ENCODE results near the gene ISG20L2.
A peak's percentile ranks its signal among the peaks of the same experiment; 100 is the strongest.

ISG20L2 gene

DNA sequence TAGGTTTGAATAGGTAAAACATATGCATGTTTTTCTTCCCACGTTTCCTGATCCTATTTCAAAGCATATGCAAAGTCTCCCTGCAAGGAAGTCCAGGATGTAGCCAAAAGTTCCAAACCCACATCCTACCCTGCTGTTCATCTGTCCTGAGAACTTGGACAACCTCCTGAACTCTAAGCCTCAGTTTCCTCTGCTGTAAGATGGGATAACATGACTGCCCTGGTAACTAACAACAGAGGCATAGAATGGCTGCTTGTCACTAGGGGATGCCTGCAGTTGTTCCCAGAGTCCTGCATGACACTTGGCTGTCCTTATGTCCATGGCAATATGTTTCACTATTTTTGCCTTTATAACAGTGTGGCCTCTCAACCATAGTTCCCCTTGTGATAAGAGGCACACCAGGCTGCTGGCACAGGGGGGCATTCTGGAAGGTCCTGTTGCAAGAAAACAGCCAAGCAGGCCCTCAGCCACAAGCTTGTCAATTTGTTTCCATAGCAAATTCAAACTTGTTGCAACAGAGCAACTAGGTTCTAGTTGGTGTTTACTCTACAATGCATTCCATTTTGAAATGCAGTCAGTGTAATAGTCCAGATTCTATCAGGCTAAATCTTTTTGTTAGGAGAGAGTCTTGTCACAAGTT is 24.4 kb upstream of the ISG20L2 start:
- no peak for DNase-seq

DNA sequence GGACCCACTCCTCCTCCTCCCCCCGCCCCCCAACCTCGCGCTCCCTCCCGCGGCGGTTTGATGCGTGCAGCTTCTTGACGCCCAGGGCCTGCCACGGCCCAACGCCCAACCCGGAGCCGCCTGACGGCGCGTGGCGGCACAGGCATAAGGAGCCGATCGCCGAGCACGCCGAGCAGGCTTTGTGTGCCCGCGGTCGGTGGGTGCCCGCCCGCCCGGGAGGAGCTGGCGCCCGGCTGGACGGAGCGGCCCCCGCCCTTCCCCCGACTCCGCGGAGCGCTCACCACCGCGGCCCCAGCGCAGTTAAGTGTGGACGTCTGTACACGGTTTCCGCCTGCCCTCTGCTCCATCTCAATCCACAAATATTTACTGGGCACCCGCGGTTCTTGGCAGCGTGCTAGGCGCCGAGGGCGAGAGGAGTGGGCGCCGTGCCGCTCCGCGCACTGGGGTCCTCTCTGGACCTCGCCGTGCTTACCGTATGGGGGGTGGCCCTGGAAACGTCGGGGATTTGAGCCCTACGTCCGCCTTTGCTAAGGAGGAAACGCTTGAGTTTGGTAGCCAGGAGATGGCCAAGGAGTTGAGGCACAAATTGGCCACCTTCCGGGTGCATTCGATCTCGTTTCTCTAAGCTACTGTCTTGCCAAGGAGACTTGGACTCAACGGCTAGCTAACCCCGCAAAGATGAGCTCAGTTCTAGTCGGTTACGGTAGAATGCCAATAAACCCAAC is 23.4 kb upstream of the ISG20L2 start:
- peak; percentile 98 for DNase-seq

DNA sequence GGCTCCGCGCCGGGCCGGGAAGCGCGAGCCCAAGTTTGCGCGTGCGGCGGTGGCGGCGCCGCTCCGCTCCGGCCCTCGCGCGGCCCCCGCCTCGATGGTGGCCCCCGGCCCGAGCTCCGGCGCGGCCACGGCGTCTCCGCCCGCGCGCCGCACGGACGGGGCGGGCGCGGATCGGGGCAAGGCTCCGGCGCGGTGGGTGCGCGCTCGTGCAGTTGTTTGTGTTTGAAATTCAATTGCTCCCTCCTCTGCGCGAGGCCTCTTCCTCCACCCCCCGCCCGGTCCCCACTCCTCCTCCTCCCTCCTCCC is 22.8 kb upstream of the ISG20L2 start, which contains the start of gene HDGF:
Gene HDGF, minus strand, starts transcription at position 225 of the 306 bp plus-strand sequence. CDS start 246 bp downstream, outside the sequence.
- no peak for DNase-seq

DNA sequence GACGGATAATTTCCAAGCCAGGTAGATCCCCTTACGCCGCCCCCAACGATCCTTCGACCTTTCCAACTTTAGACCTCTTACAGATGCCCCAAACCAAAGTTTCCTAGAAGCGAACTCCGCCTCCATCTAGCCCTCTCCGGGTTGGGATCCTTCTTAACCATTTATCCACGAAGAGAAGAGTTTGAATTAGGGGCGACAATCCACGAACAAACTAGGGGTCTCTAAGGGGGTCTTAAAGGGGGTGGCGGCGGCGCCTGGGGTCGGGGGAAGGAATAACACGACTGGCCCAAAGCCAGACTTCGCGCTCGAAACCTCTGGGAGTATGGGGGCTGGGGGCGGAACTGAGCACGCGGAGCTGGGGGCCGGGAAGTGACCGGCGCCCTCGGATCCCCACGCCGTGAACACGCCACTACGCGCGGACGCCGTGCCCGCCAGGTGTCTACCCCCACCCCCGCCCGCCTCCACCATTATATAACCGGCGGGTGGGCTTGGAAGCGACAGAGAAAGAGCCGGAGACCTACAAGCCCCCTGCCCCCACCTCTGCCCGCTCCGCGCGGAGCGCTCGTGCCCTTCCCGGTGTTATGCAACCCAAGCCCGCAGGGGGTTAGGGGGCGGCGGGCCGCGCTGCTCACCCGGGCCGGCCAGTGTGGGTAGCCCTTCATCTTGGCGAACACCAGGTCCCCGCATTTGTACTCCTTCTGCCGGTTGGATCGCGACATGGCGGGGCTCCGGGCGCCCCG is 22.3 kb upstream of the ISG20L2 start:
- peak; percentile 36 for DNase-seq

DNA sequence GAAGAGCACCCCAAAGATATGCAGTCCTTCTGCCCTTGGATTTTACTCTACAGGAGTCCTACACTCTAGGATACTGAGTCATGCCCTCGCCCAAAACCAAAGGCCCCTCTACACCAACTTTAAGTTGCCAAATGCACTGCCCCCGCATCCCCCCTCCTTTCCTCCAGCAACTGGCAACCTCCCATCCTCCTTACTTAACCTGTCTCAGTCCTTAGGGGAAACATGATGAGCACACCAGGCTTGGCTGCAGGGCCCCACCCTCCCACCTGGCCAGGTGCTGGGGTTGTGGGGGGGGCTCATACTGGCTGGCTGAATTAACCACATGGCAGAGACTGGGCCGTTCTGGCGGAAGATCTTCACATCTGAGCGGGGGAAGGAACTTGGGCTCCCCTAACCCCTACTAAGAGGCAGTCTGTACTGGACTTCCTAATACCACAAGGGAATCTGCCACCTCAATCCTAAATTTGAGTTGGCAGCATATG is 21.7 kb upstream of the ISG20L2 start:
- DNase-seq, result peak; percentile 49

DNA sequence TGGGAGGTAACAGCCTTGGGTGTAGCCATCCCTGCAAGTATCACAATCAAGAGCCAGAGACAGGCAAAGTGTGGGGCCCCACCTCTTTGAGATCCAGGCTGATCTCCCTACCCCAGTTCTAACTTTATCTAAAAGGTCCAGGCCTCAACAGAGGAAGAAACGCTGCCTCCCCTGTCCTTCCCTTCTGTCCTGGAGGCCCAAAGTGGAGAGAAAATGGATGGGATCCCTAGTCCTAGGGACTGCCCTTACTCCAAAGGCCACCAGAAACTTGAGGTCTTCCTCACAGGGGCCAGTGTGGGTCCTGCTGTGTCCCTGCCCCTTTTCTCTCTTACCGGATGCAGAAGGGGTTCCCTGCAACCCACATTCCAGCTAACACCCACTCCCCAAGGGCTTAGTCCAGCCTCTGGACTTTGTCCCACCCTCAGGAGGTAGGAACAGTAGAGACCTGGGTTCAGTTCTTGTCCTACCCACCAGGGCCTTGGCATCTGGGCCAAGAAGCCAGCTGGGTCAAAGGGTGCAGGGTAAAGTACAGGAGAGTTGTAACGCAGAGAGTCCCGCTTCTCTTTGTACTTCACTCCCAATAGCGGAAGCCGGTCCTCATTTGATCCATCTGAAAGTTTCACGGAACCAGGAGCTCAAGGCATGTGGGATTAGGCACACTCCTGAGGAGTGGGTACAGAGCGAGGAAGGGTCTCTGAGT is 21.0 kb upstream of the ISG20L2 start:
- DNase-seq, result no peak

DNA sequence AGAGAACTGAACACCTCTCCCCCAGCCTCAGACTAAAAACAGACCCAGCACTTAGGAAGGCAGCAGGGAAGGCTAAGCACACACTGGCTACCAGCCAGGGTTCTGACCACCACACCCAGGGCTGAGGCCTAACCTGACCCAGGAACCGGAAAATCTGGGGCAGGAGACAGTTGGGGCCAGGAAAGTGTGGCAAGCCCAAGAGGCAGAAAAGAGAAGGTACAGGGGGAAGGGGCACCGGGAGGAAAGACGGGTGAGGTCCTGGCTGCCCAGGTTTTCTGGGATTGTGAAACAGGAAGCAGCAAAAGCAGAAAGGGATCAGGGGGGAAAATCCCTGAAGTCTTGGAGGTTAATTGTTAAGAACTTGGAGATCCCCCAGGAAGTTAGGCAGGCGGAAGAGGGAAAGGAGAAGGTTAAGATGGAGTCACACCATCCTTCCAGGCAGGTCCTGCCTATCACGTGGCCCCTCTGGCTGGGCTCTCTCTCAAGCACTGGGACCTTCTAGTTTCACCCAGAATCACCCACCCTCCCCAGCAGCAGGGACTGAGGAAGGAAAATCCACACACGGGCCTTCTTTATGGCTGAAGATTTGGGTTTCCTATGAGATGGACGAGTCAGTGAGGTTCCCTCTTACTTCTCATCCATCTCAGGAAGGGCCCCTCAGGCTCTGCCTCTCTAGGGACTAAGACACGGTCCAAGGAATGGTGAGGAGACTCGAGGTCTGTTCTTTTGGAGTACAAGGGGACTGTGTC is 20.3 kb upstream of the ISG20L2 start:
- no peak for DNase-seq

DNA sequence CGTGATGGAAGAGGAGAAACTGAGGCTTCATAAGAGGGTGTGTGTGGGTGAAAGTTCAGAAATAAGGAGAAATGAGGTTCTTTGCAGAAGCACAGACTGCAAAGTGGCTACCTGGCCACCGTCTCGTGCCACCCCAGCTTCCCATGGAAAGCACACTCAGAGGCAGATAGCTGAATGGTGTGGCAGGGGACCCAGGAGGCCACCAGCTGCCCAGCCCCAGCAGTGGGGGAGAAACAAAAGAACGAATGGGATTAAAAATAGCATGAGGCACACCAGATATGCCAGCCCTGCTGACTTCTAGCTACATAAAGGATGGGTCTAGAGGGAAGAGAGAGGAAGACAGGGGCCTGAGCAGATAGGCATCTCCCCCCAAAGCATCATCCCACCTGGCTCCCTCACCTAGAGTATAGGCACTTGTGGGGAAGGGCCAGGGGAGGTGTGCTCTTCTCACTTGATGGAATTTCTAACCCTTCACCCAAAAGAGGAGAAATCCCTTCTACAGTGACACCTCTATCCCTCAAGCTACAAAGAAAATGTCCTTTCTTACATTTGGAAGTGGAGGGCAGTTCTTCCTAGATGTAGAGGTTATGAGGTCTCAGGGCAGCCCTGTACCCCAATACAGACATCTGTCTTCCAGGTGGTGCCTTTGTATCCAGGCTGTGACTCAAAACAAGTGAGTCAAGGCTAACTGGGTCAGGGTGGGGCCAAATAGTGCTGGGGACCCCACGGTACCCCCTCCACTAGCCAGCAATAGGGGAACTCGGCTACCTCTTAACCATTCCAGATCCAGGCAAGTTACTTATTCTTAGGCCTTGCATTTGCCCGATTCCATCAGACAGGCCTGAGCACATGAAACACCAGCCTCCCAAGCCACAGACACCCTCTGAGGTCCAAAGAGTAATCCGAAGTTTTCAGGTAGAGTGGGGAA is 19.4 kb upstream of the ISG20L2 start:
- no peak for DNase-seq

DNA sequence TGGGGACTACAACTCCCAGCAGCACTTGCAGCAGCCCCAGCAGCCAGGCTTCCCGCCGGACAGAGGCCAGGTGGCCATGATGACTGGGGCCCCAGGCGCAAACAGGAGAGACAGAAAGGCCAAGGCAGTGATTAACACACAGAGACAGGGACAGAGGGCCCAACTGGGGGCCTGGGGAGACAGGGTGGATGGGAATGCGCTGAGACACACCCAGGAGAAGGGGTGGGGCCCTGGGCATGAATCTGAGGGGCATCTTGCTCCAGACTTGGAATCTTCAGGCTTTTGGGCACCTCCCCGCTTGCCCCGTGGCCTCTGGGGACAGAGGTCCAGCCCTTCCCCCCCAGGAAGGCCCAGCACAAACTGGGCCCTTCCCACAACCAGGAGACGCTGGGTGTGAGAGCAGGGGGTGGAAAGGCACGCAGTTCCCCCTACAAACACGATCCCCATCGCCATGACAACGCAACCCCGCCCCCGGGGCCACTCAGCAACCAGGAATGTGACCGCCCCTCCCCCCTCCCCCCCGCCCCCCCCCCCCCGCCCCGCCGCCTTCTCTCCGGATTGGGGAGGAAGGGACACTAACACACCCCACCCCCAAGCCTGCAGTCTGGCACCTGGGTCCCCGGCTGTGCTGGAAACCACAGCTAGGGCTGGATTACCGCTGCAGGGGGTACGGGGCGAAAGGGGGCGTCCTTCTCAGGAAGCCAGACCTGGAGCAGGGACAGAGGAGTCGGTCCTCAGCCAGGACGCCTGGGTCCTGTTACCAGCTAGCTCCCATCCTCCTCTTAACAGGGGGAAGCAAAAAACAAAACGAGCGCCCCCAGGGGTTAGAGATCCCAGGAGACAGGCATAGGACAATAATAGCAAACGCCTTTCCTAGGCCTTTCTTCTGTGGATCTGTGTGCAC is 18.4 kb upstream of the ISG20L2 start:
- DNase-seq, result peak; percentile 54

DNA sequence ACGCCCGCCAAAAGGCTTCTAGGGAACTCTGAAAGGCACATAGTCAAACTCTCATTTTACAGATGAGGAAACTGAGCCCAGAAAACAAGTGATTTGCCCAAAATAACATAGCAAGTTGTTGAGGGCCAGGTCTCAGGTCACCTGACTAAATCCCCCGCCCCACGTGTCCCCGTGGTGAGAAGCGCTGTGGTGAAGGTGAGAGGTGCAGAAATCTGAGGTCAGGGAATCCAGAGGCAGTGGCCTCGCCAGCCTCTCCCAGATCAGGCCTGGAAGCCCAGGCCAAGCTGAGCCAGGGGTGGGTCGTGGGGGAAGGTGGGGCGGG is 17.8 kb upstream of the ISG20L2 start:
- DNase-seq, result no peak

DNA sequence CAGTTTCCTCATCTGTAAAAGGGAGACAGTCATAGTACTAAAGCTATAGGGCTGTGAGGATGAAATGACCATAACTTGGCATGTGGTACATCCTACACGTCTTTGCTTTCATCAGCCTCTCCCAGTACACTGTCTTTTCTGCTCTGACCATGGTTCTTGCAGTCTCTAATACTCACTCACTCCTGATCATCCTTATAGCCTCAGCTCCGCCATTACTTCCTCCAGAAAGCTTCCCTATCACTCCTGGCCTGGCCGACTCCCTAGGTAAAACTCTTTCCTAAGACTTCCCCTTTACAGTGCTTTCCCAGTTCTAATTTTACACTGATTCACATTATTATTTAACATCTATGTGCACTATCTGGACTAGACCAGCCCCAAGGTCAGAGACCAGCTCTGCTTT is 17.3 kb upstream of the ISG20L2 start:
- no peak for DNase-seq

DNA sequence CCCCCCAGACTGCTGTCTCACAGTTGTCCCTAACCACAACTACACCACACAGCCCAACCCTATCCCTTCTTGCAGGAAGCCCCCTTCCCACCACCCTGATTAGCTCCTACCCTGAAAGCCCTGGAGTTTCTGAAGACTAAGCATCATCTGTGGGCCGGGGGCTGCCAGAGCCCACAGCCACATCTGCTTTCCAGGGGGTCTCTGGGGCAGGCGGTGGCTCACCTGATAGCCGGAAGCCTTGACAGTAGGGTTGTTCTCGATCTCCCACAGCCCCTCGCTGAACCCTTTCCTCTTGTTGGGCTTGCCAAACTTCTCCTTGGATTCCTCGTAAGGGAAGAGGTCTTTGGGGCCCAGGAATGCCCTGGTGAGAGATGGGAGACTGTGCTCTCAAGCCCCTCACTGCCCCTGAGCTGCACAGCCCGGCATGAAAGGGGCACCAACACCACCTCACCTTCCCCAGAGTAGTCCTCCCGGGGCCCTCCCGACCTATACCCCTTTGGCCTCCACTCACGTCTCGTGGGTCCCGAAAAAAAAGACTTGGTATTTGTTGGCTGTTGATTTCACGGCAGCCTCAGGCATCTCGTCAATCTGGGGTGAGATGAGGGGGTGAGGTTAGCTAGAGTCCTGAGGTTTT is 16.3 kb upstream of the ISG20L2 start:
- DNase-seq, result no peak

DNA sequence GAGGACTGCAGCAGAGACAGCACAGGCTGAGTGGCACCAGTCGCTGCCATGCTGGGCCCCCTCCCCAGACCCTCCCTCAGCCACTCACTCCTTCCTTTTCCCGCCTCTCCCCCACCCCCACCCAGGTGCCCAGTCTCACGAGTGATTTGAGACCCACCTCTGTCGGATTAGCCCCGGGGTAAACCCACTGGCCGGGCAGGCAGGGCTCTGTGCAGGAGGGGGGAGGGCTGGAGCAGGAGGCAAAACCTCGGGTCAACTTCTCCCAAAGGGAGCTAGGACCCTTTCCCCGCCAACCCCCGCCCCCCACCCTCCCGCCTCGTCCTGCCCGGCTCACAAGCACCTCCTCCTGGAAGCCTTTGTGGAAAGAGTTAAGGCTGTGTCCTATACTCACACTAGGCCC is 15.8 kb upstream of the ISG20L2 start:
- DNase-seq, result no peak

DNA sequence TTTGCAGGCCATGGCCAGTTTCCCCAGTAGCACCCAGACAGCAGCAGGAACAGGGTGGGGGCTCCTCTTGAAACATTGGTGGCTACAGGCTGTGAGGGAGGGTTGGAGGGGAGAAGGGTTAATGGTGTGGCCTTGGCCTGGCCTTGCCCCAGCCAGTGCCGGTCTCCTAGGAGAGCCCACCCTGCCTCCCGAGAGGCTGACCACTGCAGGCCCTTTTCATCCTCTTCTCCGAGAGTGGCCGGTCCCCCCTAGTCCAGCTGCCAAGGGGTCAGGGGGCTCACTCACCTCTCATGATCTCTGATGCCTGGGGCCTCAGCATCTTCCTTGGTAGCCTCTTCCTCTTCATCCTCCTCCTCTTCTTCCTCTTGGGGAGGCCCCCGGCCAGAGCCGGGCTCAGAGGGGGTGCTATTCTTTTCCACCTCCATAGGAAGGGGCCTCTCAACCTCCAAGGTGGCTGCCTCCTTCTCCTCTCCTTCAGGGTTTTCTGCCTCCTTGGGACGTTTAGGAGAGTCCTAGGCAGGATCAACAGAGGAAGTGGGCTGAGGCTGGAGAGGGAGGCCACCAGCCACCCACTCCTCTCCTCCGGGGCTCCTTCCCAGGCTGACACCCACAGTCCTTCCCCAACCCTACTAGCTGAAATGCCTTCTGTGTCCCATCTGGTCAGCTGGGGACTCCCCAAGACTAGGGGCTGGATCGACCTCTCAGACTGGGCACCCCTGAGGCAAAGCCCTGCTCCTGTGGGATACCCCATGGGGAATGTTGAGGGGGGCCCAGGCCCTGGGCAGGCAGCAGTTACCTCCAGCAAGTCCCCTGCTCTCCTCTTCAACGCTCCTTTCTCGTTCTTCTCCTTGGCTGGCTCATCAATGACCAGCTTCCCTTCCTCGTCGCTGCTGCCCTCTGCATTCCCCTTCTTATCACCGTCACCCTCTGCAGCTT is 15.1 kb upstream of the ISG20L2 start:
- no peak for DNase-seq

DNA sequence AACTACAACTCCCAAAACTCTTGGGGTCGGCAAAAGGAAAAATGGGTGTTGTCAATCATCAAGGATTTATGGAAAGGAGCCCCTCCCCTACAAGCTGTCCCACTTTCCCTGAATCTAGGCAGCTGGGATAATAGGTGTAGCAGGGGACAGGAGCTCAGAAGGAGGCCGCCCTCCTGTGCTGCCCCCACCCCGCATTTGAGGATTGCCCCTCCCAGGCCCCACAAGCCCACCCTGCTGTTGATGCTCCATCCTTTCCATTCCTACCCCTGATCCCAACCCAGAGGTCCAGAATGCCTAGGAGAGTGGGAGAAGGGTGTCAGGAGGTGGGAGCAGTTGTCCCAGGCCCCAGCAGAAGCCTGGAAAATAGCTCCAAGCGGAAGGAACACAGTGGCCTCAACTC is 14.2 kb upstream of the ISG20L2 start:
- DNase-seq, result no peak

DNA sequence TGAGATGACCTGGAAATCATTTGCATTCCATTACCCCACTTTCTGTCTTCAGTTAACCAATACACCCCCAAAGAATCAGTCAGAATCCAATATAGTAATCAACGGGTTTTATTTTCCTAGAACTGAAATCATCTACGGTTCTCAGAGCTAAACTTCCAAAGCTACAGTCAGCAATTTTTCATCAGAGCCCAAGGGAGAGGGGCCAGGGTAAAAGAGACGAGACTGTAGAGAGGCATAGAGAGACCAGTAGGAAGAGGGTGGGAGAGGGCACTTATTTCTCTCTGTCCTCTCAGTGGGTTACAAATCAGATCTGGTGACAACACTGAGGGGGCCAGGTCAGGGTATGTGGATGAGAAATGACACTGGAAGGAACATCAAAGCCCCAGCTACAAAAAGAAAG is 13.5 kb upstream of the ISG20L2 start:
- DNase-seq, result no peak

DNA sequence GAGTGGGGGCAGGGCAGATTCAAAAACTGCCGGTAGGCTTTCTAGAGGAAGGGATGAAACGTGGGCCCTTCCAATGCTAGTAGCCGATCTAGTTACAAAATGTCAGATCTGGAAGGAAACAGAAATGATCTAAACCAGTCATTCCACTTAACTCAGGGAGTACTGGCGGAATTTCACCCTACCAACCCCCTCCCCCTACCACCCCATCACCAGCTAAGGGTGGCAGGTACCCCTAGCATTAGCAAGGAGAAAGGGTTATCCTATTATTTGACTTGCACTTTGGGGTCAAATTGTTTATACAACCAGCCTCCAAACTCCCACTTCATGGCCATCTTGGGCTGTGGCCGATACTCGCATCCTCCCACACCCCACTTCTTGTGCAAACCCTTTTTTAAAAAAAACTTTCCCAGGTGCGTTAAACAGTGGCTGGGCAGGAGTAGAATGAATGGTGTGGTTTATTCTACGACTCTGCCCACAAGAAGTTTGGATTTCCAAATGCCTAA is 13.0 kb upstream of the ISG20L2 start:
- no peak for DNase-seq

DNA sequence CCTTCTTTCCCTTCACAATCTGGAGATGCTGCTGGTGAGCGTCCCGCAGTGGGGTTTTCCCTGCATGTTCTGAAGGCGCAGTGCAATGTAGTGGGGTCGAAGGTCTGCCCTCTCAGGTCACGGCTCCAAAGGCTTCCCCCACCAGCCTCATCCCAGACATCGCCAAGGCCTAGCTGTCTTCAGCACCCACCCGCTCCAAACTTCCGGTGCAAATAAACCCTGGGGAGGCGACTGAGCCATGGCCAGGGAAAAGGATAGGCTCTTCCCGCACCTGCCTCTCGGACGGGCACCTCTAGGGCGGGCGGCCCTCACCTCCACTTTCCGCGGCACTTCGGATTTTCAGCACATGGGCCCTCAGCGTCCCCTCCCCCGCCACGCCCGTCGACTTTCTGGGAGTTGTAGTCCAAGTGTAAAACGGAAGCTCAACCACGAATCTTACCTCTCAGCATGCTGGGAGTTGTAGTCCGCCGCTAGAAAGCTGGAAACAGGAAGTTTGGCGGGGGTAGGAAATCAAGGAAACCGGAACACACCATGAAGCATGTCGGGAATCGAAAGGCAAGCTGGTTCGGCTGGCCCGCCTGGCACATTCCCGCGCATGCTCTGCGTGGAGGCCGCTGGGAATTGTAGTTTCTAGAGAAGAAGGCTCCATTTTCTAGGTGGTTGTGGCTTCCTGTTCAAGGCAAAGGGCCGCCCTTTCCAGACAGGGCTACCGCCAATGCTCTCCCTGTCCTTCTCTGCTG is 12.3 kb upstream of the ISG20L2 start, which contains the start of gene MRPL24:
Gene MRPL24, minus strand, starts transcription at position 348 of the 740 bp plus-strand sequence. CDS start 2,384 bp downstream, outside the sequence.
- peak; percentile 98 for DNase-seq

Measured in stimulated activated CD4-positive, alpha-beta T cell treated with anti-CD3 and anti-CD28 coated beads, Interleukin-1b, Interleukin-23, amount 100 ng/mL, for 48 hours (primary cell).